NCI-H510A treated with DMSO at 0.1 percent for 48 hours (cell line): ENCODE results near the gene DRAP1.
"Not testable (repeated sequence)": the region's sequence is repeated elsewhere in the genome, so short reads cannot be mapped to it uniquely, and the experiment has no call there.

Experiments
- DNase-seq: peaks from one replicate; lab custom pipeline; 2025; lab: John Stamatoyannopoulos, UW

The DRAP1 gene

DNA sequence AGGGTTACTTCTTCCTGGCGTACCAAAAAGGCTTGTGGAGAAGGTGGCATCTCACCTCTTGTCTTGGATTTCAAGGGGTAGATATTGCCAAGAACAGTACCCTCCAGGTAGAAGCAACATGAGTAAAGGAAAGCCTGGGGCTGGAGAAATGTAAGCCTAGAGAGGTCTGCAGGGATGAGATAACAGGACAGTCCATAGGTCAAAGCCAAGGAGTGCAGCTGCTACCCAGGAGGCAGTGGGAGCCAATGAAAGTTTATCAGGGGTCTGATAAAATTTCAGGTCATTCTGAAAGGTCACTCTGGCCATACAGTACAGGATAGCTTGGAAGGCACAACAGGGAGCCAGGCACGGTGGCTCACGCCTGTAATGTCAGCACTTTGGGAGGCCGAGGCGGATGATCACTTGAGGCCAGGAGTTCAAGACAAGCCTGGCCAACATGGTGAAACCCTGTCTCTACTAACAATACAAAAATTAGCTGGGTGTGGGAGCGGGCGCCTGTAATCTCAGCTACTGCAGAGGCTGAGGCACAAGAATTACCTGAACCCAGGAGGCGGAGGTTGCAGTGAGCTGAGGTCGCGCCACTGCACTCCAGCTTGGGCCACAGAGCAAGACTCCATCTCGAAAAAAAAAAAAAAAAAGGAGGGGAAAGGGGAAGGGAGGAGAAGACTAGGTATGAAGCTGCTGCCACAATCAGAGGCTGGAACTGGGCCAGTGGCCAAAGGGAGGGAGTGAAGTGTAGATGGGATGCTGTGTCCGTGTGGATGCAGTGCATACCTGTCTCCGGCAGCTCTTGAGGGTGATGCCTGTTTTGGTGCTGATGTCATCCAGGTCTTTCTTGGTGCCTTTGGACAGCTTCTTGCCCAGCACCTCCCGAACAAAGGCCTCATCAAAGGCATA lies 32.2 kb upstream of the DRAP1 start:
- no peak for DNase-seq

GRCh38 chr11:65887723-65888162 lies 31.5 kb upstream of the DRAP1 start:
- DNase-seq, result no peak

- peak; percentile 96 for DNase-seq
Observed at GRCh38 chr11:65888163-65888814, 30.9 kb upstream of the DRAP1 start, which contains the start of gene FIBP. FIBP (minus strand) TSS chr11:65888471; CDS start chr11:65888418, 53 bp downstream.

- peak; percentile 93 for DNase-seq
Observed at GRCh38 chr11:65890324-65891218, 28.7 kb upstream of the DRAP1 start, which contains the start of gene CCDC85B. CCDC85B (plus strand) TSS chr11:65890673; CDS start chr11:65890784, 111 bp downstream.

DNA sequence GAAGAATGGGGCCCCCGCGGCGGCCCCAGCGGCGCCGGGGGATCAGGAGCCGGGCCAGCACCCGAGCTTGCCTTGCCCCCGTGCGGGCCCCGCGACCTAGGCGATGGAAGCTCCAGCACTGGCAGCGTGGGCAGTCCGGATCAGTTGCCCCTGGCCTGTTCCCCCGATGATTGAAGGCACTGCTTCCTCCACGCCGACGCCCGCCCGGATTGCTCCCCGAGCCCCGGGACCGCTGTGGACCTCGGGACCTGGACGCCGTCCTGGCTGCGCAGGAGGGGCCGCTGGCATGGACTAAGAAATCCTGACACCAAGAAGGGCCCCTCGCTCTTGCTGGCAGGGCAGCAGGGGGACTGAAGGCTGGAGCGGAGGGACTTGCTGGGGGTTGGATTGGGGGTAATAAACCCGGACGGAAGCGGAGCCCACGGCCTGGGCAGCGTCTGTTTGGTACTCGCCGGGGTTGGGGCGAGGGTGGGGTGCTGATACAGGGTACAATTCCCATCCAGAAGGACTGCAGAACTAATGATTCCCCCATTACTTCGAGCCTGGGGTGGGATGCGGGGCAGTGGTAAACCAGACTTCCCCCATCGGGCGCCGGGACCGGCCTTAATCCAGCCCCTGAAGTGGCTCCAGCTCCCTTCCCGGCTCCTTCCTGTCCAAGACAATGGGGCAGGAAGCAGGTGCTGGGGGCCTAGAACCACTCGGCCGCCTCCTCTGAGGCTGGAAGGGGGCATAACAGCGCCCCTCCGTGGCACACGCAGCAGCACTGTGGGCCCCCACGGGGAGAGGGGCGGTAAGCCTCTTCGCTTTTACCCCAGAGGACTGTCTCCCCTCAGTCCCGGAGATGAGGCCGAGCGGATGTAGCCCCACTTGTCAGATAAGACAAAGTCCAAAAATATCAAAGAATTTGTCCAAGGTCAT lies 27.7 kb upstream of the DRAP1 start:
- no peak for DNase-seq

GRCh38 chr11:65892137-65892540 lies 27.1 kb upstream of the DRAP1 start:
- not testable (repeated sequence) for DNase-seq

DNA sequence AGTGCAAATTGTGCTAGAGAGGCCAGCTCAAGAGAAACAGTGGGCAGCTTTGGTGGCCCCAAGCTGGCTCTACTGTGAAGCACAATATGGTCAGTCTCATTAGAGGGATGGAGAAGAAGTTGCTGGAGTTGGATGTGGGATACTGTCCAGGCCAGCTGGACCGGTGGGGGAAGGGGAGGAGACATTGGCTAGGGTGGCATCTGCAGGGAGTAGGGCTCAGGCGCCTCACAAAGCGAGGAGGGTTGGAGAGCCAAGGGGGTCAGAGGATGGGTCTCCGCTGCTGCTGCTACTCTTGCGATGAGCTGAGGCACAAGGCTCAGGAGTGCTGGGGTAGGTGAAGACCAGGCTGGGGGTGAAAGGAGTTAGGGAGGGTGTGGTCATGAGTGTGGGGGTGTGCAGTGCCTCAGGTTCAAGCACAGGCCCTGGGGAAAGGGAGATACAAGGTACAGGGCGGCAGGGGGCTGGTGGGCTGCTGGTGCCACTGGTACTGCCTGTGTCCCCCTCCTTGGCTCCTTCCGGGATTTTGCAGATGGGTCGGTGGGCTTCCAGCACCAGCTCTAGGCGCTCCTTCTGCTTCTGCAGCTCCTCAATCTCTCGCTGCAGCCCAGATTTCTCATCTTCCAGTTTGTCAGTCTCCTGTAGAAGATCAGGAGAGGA lies 26.4 kb upstream of the DRAP1 start:
- DNase-seq, result no peak

- DNase-seq, result no peak
Observed at GRCh38 chr11:65894034-65894591, 25.1 kb upstream of the DRAP1 start.

DNA sequence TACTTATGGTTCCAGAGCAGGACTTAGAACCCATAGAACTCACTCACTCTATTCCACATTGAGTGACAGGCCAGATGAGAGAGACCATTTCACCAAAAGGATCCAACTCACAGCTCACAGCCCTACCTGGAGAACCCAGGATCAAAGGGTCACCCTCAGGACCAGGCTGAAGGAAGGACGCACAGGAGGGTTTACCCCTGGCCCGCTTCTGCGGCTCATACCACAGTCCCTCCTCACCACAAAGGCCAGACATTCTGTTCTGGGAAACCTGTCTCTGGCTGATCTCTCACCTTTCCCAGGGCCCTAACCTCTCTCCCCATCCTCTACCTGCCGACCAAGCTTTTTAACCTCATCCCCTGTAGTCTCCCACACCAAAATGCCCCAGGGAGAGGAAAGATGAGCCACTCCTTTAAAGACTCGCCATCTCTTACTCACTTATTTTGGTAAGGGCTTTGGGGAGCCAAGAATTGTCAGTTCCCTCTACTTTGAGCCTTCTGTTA lies 23.7 kb upstream of the DRAP1 start:
- DNase-seq, result no peak

- no peak for DNase-seq
Observed at GRCh38 chr11:65896034-65896999, 22.9 kb upstream of the DRAP1 start.

DNA sequence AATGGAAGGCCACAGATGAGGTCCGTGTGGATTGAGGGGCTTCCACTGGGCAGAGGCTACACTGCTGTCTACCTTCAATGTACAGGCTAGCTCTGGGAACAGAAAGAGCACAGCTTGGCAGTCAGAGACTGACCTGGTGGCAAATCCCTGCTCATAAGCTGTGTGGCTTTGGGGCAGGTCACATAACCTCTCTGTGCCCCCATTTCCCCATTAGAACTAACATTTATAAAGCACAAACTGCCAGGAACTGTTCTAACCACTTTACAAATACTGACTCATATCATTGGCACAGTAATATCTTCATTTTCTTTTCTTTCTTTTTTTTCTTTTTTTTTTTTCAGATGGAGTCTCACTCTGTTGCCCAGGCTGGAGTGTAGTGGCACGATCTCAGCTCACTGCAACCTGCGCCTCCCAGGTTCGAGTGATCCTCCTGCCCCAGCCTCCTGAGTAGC lies 22.2 kb upstream of the DRAP1 start:
- DNase-seq, result no peak

GRCh38 chr11:65898656-65899355 lies 20.4 kb upstream of the DRAP1 start:
- no peak for DNase-seq

DNA sequence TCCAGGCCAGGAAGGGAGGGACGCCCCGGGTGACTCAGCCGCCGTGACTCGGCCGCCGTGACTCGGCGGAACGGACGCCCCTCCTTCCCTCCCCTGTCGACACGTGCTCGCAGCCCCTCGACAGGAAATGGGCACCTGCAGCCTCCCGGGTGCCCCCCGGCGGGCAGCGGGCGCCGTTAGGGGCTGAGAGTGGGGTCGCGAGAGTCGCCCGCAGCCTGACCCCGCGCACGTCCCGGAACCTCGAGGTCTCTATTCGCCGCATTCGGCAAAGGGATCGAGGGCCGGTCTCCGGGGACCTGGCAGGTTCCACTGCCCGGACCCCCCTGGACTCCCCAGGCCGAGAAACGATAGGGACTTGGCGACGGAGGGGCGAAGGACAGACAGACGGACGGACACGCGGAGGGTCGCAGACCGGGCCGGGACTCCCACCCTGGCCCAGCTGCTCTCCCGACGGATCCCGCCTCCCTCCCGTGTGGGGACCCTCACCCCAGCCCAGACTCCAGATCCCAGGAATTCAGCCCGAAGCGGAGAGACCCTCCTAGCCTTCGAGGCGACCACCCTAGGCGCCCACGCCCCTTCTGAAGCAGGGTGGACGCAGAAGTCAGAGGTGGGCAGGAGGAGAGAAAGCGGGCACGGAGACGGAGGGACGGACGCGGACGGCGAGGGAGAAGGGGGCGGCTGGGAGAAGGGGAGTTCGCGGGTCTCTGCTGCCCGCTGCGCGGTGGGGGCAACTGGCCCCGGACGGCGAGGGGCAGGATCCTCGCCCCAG lies 19.7 kb upstream of the DRAP1 start:
- DNase-seq, result no peak

DNA sequence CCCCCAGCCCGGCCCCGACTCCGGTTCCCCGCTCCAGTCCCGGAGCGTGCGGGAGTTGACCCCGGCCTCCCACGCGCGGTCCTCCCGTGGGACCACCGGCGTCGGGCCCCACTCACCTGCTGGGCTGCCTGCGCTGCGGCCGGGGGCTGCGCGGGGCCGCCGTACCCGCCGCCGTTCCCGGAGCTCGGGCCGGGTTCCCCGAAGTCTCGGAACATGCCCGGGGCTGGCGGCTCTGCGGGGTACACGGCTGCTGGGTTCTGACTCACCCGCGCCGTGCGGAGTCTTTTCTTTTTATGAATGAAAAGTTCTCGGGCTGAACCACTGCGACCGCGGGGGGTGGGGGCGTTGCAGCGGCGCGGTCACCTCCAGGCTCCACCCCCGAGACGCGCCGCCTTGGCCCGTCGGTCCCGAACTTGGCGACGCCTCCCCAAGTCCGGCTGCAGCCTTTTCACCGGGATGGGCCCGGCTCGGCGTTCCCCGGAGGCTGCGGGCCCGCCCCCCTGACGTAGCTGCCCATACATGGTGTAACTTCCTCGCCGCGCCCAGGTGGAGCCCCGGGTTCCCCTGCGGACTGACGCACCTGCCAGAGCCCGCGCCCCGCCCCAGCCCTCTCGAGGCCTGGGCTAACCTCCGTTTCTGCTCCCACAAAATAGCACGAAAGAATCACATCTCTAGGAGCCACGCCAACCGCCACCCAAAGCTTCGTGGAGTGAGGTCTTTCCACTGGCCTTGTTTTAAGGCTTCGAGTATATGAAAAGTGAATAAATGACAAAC lies 18.9 kb upstream of the DRAP1 start, which contains the start of gene FOSL1:
Gene FOSL1, minus strand, starts transcription at position 264 of the 774 bp plus-strand sequence. Its CDS starts 49 bp downstream, at position 215.
- peak; percentile 88 for DNase-seq

DNA sequence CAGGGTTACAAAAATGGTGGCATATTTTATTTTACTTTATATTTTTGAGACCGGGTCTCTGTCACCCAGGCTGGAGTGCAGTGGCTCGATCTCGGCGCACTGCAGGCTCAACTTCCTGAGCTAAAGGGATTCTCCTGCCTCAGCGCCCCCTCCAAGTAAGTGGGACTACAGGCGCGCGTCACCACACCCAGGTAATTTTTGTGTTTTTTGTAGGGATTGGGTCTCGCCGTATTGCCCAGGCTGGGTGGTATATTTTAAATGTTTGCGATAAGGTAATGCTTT lies 18.4 kb upstream of the DRAP1 start:
- DNase-seq, result no peak

GRCh38 chr11:65903068-65903481 lies 16.2 kb upstream of the DRAP1 start:
- DNase-seq, result no peak
